GM12865 (cell line): Measurements from ENCODE around the gene INSIG1.

Experiments used
- DNase-seq: peaks from one replicate; pipeline ENCODE4 v3.0.0; 2010; ENCODE audit warnings: low read depth
- H3K4me3 ChIP-seq: 2 replicates; pipeline ENCODE4 v1.5.1; 2011; ENCODE audit warnings: mild to moderate bottlenecking, low read depth, low read length, control low read depth
- TF ChIP-seq, protein P1 (sequence below): IDR thresholded peaks from 2 replicates; pipeline ENCODE4 v1.5.1; 2011; ENCODE audit warnings: low read length, control low read depth, low read depth, inconsistent platforms; ENCODE audit not compliant: insufficient read depth; ENCODE audit errors: missing control alignments

Gene INSIG1

DNA sequence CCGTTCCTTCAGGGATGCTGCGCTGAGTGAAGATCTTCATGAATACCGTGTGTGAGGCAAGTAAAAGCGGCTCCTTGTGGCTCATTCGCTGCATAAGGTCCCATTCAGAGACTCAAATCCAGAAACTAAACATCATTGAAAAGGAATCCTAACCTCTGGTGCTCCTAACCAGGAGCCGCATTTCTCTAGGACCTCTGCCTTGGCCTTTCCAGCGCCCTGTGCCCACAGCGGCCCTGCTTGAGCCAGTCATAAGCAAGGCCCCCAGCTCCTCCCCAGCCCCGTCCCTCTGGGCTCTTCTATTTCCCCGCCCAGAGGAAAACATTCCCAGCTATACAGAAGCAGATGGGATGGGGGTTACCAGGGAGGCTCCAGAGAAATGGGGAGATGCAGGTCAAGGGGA is 42.6 kb upstream of the INSIG1 start:
- DNase-seq = no peak
- TF ChIP-seq, protein P1, sequence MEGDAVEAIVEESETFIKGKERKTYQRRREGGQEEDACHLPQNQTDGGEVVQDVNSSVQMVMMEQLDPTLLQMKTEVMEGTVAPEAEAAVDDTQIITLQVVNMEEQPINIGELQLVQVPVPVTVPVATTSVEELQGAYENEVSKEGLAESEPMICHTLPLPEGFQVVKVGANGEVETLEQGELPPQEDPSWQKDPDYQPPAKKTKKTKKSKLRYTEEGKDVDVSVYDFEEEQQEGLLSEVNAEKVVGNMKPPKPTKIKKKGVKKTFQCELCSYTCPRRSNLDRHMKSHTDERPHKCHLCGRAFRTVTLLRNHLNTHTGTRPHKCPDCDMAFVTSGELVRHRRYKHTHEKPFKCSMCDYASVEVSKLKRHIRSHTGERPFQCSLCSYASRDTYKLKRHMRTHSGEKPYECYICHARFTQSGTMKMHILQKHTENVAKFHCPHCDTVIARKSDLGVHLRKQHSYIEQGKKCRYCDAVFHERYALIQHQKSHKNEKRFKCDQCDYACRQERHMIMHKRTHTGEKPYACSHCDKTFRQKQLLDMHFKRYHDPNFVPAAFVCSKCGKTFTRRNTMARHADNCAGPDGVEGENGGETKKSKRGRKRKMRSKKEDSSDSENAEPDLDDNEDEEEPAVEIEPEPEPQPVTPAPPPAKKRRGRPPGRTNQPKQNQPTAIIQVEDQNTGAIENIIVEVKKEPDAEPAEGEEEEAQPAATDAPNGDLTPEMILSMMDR = no peak
- H3K4me3 ChIP-seq = no peak overlapping the region

DNA sequence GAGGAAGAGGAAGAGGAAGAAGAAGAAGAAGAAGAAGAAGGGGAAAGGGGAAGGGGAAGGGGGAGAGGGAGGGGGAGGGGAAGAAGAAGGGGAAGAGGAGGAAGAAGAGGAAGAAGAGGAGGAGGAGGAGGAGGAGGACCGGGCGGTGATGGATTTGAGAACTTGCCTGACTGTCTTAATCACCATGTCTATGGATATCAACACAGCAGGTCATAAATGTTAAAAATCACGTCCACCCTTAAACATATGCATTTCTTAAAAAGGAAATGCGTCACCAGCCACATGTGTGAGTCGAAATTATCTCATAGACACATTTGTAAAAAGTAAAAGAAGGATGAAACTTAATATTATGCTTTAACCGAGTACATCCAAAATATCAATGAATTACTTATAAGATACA is 42.1 kb upstream of the INSIG1 start:
- DNase-seq = no peak
- TF ChIP-seq, protein P1 = no peak
- H3K4me3 ChIP-seq = no peak overlapping the region

DNA sequence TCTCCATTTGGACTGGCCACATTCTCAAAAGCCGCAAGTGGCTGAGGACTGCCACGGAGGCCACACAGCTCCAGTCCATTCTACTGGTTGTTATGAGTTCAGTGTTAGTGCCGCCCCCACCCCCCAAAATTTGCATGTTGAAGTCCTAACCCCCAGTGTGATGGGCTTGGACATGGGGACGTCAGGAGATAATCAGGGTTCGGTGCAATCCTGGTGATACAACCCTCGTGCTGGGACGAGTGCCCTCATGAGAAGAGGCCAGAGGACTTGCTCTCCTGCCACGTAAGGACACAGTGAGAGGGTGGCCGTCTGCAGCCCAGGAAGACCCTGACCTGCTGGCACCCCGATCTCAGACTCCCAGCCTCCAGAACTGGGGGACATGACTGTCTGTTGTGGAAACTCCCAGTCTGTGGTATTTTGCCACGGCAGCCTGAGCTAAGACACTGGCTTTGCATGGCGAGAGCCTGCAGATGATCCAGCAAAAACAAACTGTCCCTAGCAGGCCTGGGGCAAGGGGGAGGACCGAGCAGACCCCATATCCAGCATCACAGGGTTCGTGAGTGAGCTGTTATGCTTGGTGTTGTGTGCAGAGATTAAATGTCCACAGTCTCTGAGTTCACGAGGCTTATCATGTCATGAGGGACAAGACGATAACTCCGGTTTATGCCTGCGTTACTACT is 41.5 kb upstream of the INSIG1 start:
- TF ChIP-seq, protein P1 = no peak
- no peak for DNase-seq
- H3K4me3 ChIP-seq = no peak overlapping the region

DNA sequence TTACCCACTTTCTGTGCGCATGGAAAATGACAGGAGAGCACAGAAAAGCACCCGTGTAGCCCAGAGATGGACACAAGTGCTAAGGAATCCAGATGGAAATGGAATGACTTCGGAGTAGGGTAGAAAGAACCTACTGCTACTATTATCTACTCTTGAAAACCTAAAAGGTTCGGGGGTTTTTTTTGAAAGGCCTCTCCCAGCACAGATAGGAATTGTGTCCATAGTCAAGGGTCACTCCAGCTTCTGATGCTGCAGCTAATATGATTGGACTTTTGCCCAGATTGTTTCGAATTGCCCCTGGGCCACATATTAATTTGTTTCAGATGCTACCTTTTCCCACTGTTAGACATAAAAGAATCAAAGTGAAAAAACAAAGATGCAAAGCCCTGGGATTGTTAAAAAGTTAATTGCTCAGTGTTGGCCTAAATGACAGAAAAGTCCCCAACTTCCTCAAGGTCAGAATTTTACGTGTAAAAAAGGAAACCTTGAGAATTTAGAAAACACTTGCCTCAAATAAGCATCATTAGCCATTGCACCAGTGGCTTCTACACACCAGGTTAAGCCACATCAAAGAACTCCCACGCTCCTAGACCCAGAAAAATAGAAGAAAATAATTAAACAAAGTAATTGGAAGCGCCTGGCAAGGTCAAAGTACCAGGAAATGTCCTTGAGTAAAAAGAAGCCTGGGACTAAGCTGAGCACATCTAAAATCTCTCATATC is 40.8 kb upstream of the INSIG1 start:
- TF ChIP-seq, protein P1 = no peak
- no peak for DNase-seq

DNA sequence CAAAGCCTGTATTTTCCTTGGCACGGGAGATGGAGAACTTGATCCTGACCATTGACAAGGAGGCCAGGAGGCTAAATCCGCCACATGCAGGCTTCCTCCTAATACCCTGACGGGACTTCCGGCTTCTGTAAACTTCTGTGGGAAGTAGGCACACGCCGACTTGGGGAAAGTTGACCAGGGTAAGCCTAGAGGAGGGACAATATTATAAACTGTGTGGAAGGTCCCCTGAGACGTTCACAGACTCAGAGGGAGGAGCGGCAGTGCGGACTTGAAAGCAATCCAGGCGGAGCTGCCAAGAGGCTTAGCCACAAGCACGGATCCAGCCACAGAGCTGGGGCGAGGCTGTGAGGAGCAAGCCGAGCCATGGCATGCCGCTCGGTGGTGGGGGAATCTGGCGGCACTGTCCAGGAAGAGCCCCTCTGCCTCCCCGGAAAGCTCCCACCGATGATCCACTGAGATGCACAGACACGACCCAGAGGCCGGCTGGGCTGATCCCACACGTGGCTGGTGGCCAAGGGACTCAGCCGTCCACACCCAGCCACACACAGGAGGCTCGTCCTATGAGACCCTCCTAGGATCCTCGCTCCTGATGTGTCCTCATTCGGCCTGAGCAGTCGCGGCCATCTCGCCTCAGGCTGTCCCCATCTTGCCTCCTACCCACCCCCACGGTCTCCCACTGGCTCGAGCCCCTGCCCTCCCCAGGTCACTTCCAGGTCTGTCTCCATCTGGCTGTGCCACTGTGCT is 40.0 kb upstream of the INSIG1 start:
- H3K4me3 ChIP-seq = no peak overlapping the region

More for the DNA sequence above, 40.8 kb upstream of the INSIG1 start:
- H3K4me3 ChIP-seq = no peak overlapping the region

DNA sequence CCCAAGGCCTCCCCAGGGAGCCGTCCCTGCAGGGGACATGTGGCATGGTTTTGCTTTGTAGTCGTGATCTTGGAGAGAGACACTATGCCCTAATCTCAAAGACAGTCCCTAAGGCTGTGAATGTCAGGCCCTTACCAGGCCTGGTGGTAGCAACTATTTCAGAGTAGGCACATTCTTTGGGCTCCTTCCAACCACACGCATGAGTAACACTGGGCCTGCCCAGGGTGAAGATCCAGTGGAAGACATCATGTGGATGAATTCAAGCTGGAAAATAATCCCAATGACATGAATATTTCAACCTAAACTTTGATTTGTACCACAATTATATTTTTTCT is 39.5 kb upstream of the INSIG1 start:
- TF ChIP-seq, protein P1 = no peak
- no peak for DNase-seq
- H3K4me3 ChIP-seq = no peak overlapping the region

More for the DNA sequence above, 40.0 kb upstream of the INSIG1 start:
- TF ChIP-seq, protein P1 = no peak
- DNase-seq = no peak
